Globus pallidus (tissue), 1 donor: ENCODE results near the gene GADD45G.

ENCODE experiments used
- DNase-seq: peaks from one replicate; pipeline ENCODE4 v3.0.0-alpha.2; 2015; ENCODE audit warnings: low spot score

GADD45G gene

GRCh38 chr9:89592963-89593726, 11.7 kb upstream of the GADD45G start:
- DNase-seq = no peak

- no peak for DNase-seq
These were observed 10.9 kb upstream of the GADD45G start for GRCh38 chr9:89593727-89594427.

GRCh38 chr9:89594811-89595550, 9.8 kb upstream of the GADD45G start:
- DNase-seq = no peak

- DNase-seq = no peak
These were observed 9.2 kb upstream of the GADD45G start for GRCh38 chr9:89595646-89596045.

GRCh38 chr9:89596937-89597555, 7.8 kb upstream of the GADD45G start:
- DNase-seq = no peak

- DNase-seq = peak; percentile 55
These were observed 7.0 kb upstream of the GADD45G start for GRCh38 chr9:89597711-89598362.

GRCh38 chr9:89598363-89598713, 6.5 kb upstream of the GADD45G start:
- DNase-seq = no peak

- no peak for DNase-seq
These were observed 5.9 kb upstream of the GADD45G start for GRCh38 chr9:89598926-89599325.

GRCh38 chr9:89600831-89601230, 4.0 kb upstream of the GADD45G start:
- DNase-seq = no peak

- DNase-seq = no peak
These were observed 3.5 kb upstream of the GADD45G start for GRCh38 chr9:89601306-89601705.

GRCh38 chr9:89601856-89602562, 2.8 kb upstream of the GADD45G start:
- DNase-seq = no peak

- DNase-seq = peak; percentile 83
These were observed 1.6 kb upstream of the GADD45G start for GRCh38 chr9:89602978-89603766.

GRCh38 chr9:89603767-89604665, 796 bp upstream of the GADD45G start:
- DNase-seq = peak; percentile 76

- peak; percentile 62 for DNase-seq
These were observed 745 bp downstream of the GADD45G start for GRCh38 chr9:89605465-89606048.

GRCh38 chr9:89606049-89606623, 1.3 kb downstream of the GADD45G start:
- peak; percentile 62 for DNase-seq

GRCh38 chr9:89606624-89607311, 2.0 kb downstream of the GADD45G start:
- no peak for DNase-seq

- no peak for DNase-seq
These were observed 4.0 kb downstream of the GADD45G start for GRCh38 chr9:89608641-89609335.
